NCI-H82 treated with DMSO at 0.1 percent for 48 hours (cell line): ENCODE results near the gene RNF135.
"Not testable (repeated sequence)": the region's sequence is repeated elsewhere in the genome, so short reads cannot be mapped to it uniquely, and the experiment has no call there.

Experiments
- DNase-seq: peaks from one replicate; lab custom pipeline; 2025; ENCODE audit not compliant: unreplicated experiment; lab: John Stamatoyannopoulos, UW

RNF135 gene

GRCh38 chr17:30997842-30998241, 27.0 kb downstream of the RNF135 start:
- no peak for DNase-seq

- no peak for DNase-seq
Observed at GRCh38 chr17:31002047-31002446, 31.2 kb downstream of the RNF135 start.

GRCh38 chr17:31003225-31003866, 32.5 kb downstream of the RNF135 start:
- DNase-seq: no peak

- DNase-seq: no peak
Observed at GRCh38 chr17:31004160-31004559, 33.3 kb downstream of the RNF135 start.

- DNase-seq: no peak
Observed at GRCh38 chr17:31007695-31008373, 37.0 kb downstream of the RNF135 start.

GRCh38 chr17:31008374-31009041, 37.7 kb downstream of the RNF135 start:
- no peak for DNase-seq

GRCh38 chr17:31009042-31009702, 38.3 kb downstream of the RNF135 start:
- DNase-seq: not testable (repeated sequence)

- not testable (repeated sequence) for DNase-seq
Observed at GRCh38 chr17:31010014-31010413, 39.2 kb downstream of the RNF135 start.

- no peak for DNase-seq
Observed at GRCh38 chr17:31013844-31014243, 43.0 kb downstream of the RNF135 start.

GRCh38 chr17:31015639-31016038, 44.8 kb downstream of the RNF135 start:
- no peak for DNase-seq

GRCh38 chr17:31019004-31019403, 48.2 kb downstream of the RNF135 start:
- DNase-seq: no peak

GRCh38 chr17:31023171-31023570, 52.3 kb downstream of the RNF135 start:
- DNase-seq: not testable (repeated sequence)

- no peak for DNase-seq
Observed at GRCh38 chr17:31031841-31032240, 61.0 kb downstream of the RNF135 start.

GRCh38 chr17:31035611-31036010, 64.8 kb downstream of the RNF135 start:
- not testable (repeated sequence) for DNase-seq

GRCh38 chr17:31040837-31041236, 70.0 kb downstream of the RNF135 start:
- not testable (repeated sequence) for DNase-seq

- not testable (repeated sequence) for DNase-seq
Observed at GRCh38 chr17:31042378-31042777, 71.5 kb downstream of the RNF135 start.

GRCh38 chr17:31046856-31047425, 76.1 kb downstream of the RNF135 start:
- DNase-seq: not testable (repeated sequence)

GRCh38 chr17:31048142-31048541, 77.3 kb downstream of the RNF135 start:
- DNase-seq: no peak

- no peak for DNase-seq
Observed at GRCh38 chr17:31048780-31049179, 77.9 kb downstream of the RNF135 start.
